CD14-positive monocyte (primary cell): Measurements from ENCODE around the gene PCBP3. TPM values are rescaled to one million over a fixed set of nuclear protein-coding genes. Genes with fewer than 3 reads are reported as not detected.

Source experiments
- DNase-seq, 3 donors: peaks; one replicate each; pipeline ENCODE4 v3.0.0-alpha.2; 2011 to 2022
- H2AFZ ChIP-seq: 2 replicates; pipeline ENCODE4 v1.6.0; 2012; ENCODE audit warnings: mild to moderate bottlenecking, low read depth, low read length, inconsistent platforms; ENCODE audit not compliant: insufficient read depth, poor library complexity, severe bottlenecking
- H3K27ac ChIP-seq, 2 donors: 1 replicate in 1 of 2; 2 replicates in 1 of 2; pipeline ENCODE4 v1.5.1; 2012 to 2013; ENCODE audit warnings: low read length in 2 of 2, control low read depth in 1 of 2, inconsistent platforms in 1 of 2, low read depth in 1 of 2, mild to moderate bottlenecking in 1 of 2
- H3K27me3 ChIP-seq, 2 donors: one replicate each; pipeline versions ENCODE4 v1.6.0 to v1.6.1; 2011 to 2013; ENCODE audit warnings: low read length in 2 of 2; ENCODE audit not compliant: control insufficient read depth in 2 of 2, insufficient read depth in 2 of 2
- H3K36me3 ChIP-seq, 2 donors: replicated peaks in 1 of 2; 1 replicate in 1 of 2; 2 replicates in 1 of 2; pipeline versions ENCODE4 v1.5.1 to v1.6.1; 2012 to 2013; ENCODE audit warnings: low read length in 2 of 2, control low read depth in 1 of 2, inconsistent platforms in 1 of 2, mild to moderate bottlenecking in 1 of 2; ENCODE audit not compliant: insufficient read depth in 2 of 2, control insufficient read depth in 1 of 2
- H3K4me1 ChIP-seq, 2 donors: 1 replicate in 1 of 2; 2 replicates in 1 of 2; pipeline versions ENCODE4 v1.5.1 to v1.6.1; 2012 to 2013; ENCODE audit warnings: low read length in 2 of 2, control low read depth in 1 of 2, inconsistent platforms in 1 of 2, mild to moderate bottlenecking in 1 of 2, moderate library complexity in 1 of 2; ENCODE audit not compliant: insufficient read depth in 2 of 2, control insufficient read depth in 1 of 2
- H3K4me2 ChIP-seq: replicated peaks from 2 replicates; pipeline ENCODE3; 2012; ENCODE audit warnings: low read length, moderate library complexity, mild to moderate bottlenecking; ENCODE audit not compliant: poor library complexity, severe bottlenecking; ENCODE audit errors: extremely low read depth
- H3K4me3 ChIP-seq, 3 experiments: fragments of 200-600 bp in 1 of 3; sonication (generic) in 1 of 3; replicated peaks in 1 of 3; 1 replicate in 2 of 3; 2 replicates in 1 of 3; pipeline ENCODE4 v1.5.1; 2011 to 2013; ENCODE audit warnings: low read length in 3 of 3, mild to moderate bottlenecking in 3 of 3, control low read depth in 2 of 3, low read depth in 2 of 3, inconsistent platforms in 1 of 3, moderate library complexity in 1 of 3
- H3K79me2 ChIP-seq: 2 replicates; pipeline ENCODE4 v1.6.0; 2012; ENCODE audit warnings: mild to moderate bottlenecking, control low read depth, inconsistent platforms, low read length, moderate library complexity; ENCODE audit not compliant: insufficient read depth
- H3K9ac ChIP-seq: 2 replicates; pipeline ENCODE4 v1.6.0; 2017; ENCODE audit warnings: low read length, mild to moderate bottlenecking; ENCODE audit not compliant: insufficient read depth, poor library complexity, severe bottlenecking
- H3K9me3 ChIP-seq, 2 donors: replicated peaks in 1 of 2; 1 replicate in 1 of 2; 2 replicates in 1 of 2; pipeline versions ENCODE4 v1.5.1 to v1.6.1; 2012 to 2013; ENCODE audit warnings: low read length in 2 of 2, control low read depth in 1 of 2; ENCODE audit not compliant: control insufficient read depth in 1 of 2, insufficient read depth in 1 of 2
- H4K20me1 ChIP-seq: 2 replicates; pipeline ENCODE4 v1.6.0; 2012; ENCODE audit warnings: mild to moderate bottlenecking, low read length, control low read depth, moderate library complexity; ENCODE audit not compliant: insufficient read depth
- H3K27ac Mint-ChIP-seq, 7 donors: one replicate each; pipeline ENCODE4 v1.8.0; 2020; ENCODE audit warnings: mild to moderate bottlenecking in 7 of 7, mixed read lengths in 7 of 7, moderate library complexity in 6 of 7, inconsistent platforms in 2 of 7
- H3K27me3 Mint-ChIP-seq, 3 donors: one replicate each; pipeline ENCODE4 v1.8.0; 2021 to 2022; ENCODE audit warnings: low read depth in 3 of 3, mild to moderate bottlenecking in 3 of 3, mixed read lengths in 3 of 3, moderate library complexity in 3 of 3, inconsistent platforms in 1 of 3
- H3K36me3 Mint-ChIP-seq, 2 donors: one replicate each; pipeline ENCODE4 v1.8.0; 2020; ENCODE audit warnings: mixed read lengths in 2 of 2, inconsistent platforms in 1 of 2, mild to moderate bottlenecking in 1 of 2
- H3K4me1 Mint-ChIP-seq: one replicate; pipeline ENCODE4 v1.8.0; 2020; ENCODE audit warnings: mild to moderate bottlenecking, mixed read lengths
- H3K4me3 Mint-ChIP-seq, 2 donors: one replicate each; pipeline ENCODE4 v1.8.0; 2020; ENCODE audit warnings: mild to moderate bottlenecking in 2 of 2, mixed read lengths in 2 of 2, moderate library complexity in 1 of 2
- H3K9me3 Mint-ChIP-seq, 7 donors: one replicate each; pipeline ENCODE4 v1.8.0; 2020 to 2022; ENCODE audit warnings: mixed read lengths in 7 of 7, mild to moderate bottlenecking in 6 of 7, moderate library complexity in 6 of 7, inconsistent platforms in 2 of 7
- WGBS: methylation state at CpG from one replicate; pipeline ENCODE4 v1.1.5; 2013; ENCODE audit warnings: missing lambda C conversion rate; ENCODE audit not compliant: insufficient coverage; 5-methylcytosine and 5-hydroxymethylcytosine counted together
- intact Hi-C, 2 donors: fragments of 100-400 bp; cut with micrococcal nuclease; formaldehyde crosslinking; loops; one replicate each; pipeline versions ENCODE4 v1.15.0 to v1.15.1; 2023
- polyA plus RNA-seq, 3 donors: library from polyadenylated mRNA; depleted of rRNA in 1 of 3; unstranded in 2 of 3; stranded (reverse) in 1 of 3; fragments of 300-500 nt in 2 of 3; fragments of >200 nt in 1 of 3; fragmentation: Illumina TruSeq in 2 of 3; gene quantifications; 1 replicate in 2 of 3; 2 replicates in 1 of 3; pipeline ENCODE4 v1.2.3, GENCODE V29; 2012 to 2021
- TF ChIP-seq, protein P1 (sequence below): fragments of 200-600 bp; IDR thresholded peaks from one replicate; pipeline ENCODE4 v1.8.0; 2022; ENCODE audit warnings: antibody characterized with exemption, mild to moderate bottlenecking

The PCBP3 gene
- polyA plus RNA-seq, 3 donors, result 0.34 to 0.49 TPM; not detected in 1

DNA sequence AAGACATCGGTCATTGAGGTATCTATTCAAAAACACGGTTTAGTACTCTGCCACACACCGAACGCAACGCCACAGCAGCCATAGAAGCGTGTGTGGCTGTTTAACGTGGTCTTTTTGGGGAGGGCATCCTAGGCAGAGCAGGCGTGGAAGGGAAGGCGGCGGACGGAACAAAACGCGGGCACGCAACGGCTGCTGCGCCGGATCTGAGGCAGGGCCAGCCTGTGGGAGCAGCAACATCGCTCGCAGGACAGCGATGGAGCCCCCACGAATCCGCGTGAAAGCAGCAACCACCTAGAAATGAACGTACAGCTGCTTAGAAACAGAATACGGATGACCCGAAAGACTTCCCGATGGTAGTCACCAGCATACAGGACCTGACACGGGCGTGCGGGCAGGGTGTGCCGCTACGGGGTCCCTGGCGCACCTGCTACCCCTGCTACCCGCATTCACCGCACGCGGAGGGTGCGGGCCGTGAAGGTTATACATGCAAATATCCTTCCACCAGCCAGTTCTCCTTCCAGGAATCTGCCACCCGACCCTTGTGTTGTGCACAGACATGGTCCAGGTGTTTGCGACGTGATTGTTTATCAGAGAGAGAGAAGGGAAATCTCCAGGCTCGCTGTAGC is 223.6 kb downstream of the PCBP3 start:
- H3K27ac ChIP-seq, result no peak overlapping the region
- Mint-ChIP-seq H3K9me3 (peaks cover 0 to 3% (median 0%) of the 10 kb centered on the region in 7 donors), H3K36me3 (no peaks in the 10 kb centered on the region), H3K27ac (no peak overlapping the region), H3K4me3 (no peak overlapping the region), H3K27me3 (no peaks in the 10 kb centered on the region), H3K4me1 (no peaks in the 10 kb centered on the region)
- no peaks in the 10 kb centered on the region for H3K36me3 ChIP-seq
- no peaks in the 10 kb centered on the region for H3K9me3 ChIP-seq
- H2AFZ ChIP-seq, result no peak overlapping the region
- no peak overlapping the region for H3K4me2 ChIP-seq
- intact Hi-C loops, result no loop called here
- WGBS, result 96% methylated on average over 37 of the region's 43 CpGs
- H3K4me1 ChIP-seq, result no peaks in the 10 kb centered on the region
- no peaks in the 10 kb centered on the region for H4K20me1 ChIP-seq
- TF ChIP-seq, protein P1, sequence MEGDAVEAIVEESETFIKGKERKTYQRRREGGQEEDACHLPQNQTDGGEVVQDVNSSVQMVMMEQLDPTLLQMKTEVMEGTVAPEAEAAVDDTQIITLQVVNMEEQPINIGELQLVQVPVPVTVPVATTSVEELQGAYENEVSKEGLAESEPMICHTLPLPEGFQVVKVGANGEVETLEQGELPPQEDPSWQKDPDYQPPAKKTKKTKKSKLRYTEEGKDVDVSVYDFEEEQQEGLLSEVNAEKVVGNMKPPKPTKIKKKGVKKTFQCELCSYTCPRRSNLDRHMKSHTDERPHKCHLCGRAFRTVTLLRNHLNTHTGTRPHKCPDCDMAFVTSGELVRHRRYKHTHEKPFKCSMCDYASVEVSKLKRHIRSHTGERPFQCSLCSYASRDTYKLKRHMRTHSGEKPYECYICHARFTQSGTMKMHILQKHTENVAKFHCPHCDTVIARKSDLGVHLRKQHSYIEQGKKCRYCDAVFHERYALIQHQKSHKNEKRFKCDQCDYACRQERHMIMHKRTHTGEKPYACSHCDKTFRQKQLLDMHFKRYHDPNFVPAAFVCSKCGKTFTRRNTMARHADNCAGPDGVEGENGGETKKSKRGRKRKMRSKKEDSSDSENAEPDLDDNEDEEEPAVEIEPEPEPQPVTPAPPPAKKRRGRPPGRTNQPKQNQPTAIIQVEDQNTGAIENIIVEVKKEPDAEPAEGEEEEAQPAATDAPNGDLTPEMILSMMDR, result no peak
- no peaks in the 10 kb centered on the region for H3K27me3 ChIP-seq
- H3K9ac ChIP-seq, result no peak overlapping the region
- H3K4me3 ChIP-seq, result no peak overlapping the region
- no peak for DNase-seq
- no peaks in the 10 kb centered on the region for H3K79me2 ChIP-seq

GRCh38 chr21:45867671-45868081 is 224.2 kb downstream of the PCBP3 start:
- no peak overlapping the region for H3K4me3 ChIP-seq
- H3K4me2 ChIP-seq, result no peak overlapping the region
- H3K36me3 ChIP-seq, result no peaks in the 10 kb centered on the region
- no peak overlapping the region for H3K4me3 Mint-ChIP-seq
- H4K20me1 ChIP-seq, result no peaks in the 10 kb centered on the region
- H3K4me1 Mint-ChIP-seq, result no peaks in the 10 kb centered on the region
- H3K27me3 Mint-ChIP-seq, result peaks cover 0 to 2% (median 0%) of the 10 kb centered on the region in 3 donors
- TF ChIP-seq, protein P1, result no peak
- DNase-seq, result no peak
- no peak overlapping the region for H3K27ac ChIP-seq
- H2AFZ ChIP-seq, result no peak overlapping the region
- peaks cover 0 to 3% (median 0%) of the 10 kb centered on the region in 7 donors for H3K9me3 Mint-ChIP-seq
- no peaks in the 10 kb centered on the region for H3K79me2 ChIP-seq
- WGBS, result 98% methylated on average over 14 of the region's 22 CpGs
- H3K27me3 ChIP-seq, result no peaks in the 10 kb centered on the region
- intact Hi-C loops, result no loop called here
- H3K4me1 ChIP-seq, result no peaks in the 10 kb centered on the region
- no peaks in the 10 kb centered on the region for H3K36me3 Mint-ChIP-seq
- no peaks in the 10 kb centered on the region for H3K9me3 ChIP-seq
- H3K9ac ChIP-seq, result no peak overlapping the region
- H3K27ac Mint-ChIP-seq, result no peak overlapping the region
